Measurements from ENCODE around the gene FCN1.
"Not testable (repeated sequence)": the region's sequence is repeated elsewhere in the genome, so short reads cannot be mapped to it uniquely, and the experiment has no call there.

FCN1 gene

DNA sequence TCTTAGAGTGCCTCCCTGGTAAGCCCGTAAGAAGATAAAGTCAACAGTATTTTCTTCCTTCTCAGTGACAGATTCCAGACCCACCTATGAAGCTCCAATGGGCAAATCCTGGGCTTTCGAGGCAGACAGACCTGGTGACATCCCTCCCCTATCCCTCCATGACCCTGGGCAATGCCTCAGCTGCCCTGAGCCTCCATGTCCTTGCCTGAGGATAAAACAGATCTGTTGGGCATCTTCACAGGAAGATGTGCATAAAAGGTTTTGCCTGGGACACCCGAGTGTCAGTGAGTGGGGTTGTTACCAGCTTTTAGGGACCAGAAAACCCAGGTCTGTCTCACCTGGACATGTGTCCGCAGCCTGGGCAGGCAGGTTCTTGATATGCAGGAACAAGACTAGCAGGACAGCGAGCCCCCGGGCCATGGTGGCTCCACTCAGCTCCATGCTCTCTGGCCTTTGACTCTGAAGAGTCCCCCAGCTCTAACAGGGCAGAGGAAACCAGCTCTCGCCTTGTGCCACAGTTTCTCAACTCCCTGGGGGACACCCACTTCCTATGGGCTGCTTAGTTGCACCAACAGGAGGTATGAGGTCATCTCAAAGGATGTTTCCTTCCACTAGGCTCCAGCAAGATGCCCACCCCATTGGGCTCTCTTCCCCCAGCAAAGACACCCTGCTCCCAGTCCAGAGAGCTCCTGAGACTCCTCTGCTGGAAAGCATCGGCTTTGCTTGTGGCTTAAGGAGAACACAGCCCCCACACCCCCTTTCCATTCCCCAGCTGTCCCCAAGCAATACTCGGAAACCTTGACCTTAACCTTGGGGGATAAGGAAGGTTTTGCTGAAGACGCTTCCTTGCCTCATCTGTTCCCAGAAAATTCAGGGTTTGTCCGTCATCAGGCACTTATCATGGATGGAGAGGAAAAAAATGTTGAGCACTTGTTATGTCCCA lies at the start of gene FCN1:
FCN1 (minus strand) TSS at position 482 of the 943 bp plus-strand sequence; CDS start at position 441, 41 bp downstream.
- no peak for DNase-seq

DNA sequence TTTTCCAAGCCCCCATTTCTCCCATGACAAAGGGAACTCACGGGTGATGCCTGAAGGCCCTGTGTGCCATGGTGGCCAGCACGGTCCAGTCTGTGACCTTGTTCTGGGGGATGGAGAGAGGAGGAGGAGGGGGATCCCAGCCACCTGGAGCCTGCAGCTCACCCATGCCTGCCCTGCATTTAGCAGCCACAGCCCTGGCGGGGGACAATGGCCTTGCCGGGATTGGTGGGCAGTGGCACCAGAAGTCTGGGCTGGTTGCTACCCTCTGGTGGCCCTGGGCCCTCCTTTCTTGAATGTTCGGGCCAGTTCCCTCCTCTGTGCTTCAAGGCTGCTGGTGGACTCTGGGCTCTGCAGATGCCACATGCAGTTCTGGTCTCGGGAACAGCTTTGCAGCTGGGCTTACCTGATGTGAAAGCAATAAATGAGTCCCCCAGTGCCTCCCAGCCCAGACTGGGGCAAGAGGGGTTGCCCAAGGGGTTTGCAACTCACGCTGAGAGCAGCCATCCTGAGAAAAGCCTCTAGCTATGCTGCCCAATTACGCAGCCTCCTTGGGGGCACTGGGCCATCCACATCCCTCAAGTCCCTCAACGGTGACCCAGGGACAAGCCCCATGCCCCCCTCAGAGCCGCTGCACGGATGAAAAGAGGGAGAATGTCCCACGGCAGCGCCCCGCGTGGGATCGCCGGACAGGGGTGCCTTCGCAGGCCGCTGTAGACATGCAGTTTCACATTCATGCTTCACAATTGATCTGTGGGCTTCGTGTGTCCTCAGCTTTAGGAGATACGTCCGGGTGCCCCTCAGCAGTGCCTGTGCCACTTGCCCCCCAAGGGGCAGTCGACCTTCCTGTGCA lies 49.2 kb upstream of the FCN1 start:
- DNase-seq, result no peak

DNA sequence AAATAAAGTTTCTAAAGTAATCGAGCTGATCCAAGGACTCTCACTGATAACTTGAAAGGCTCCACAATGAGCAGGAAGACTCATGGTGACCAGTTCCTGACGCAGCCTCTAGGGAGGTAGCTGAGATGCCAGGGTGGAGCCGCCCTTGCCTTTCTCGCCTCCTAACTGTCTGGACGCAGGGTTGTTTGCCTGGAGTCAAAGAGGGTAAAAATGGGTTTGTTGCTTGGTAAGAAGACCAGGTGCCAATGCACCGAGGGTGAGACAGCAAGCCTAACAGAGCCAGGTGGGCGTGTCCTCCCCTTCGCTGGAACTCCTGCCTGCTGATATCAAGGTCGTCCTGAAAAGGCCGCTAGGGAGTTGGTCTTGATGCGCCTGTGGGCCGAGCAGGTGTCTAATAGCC lies 48.6 kb upstream of the FCN1 start:
- DNase-seq, result no peak

DNA sequence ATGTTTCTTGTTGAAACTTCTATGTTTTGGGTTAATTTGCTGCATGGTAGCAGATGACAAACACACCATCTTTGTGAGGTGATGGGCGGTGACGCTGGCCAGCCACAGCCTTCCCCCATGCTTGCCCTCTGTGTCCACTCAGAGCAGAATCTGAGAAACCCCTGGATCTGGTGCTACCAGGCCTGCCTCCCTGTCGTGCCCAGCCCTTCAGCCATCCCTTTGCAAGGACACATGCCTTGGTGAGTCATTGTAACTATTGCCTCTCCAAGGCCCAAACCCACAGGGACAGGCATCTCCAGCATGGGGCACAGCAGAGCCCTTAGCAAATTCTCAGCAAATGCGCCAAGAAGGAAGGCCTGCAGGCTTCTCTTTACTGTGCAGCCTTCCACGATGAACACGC lies 48.1 kb upstream of the FCN1 start:
- DNase-seq, result no peak

DNA sequence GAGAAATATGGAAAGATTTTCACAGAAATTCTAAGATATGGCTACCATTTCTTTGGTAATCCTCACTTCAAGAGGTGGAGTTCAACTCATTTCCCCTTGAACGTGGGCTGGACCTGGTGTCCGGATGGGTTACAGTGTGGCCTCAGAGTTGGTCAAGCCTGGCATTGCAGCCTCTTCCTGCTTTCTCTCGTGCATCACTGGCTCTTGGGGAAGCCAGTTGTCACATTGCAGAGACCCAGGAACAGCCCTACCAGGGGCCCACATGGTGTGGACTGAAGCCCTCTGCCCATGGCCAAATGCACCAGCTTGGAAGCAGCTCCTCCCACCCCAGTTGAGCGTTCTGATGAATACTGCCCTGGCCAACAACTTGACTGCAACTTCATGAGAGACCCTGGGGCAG lies 47.7 kb upstream of the FCN1 start:
- DNase-seq, result no peak

DNA sequence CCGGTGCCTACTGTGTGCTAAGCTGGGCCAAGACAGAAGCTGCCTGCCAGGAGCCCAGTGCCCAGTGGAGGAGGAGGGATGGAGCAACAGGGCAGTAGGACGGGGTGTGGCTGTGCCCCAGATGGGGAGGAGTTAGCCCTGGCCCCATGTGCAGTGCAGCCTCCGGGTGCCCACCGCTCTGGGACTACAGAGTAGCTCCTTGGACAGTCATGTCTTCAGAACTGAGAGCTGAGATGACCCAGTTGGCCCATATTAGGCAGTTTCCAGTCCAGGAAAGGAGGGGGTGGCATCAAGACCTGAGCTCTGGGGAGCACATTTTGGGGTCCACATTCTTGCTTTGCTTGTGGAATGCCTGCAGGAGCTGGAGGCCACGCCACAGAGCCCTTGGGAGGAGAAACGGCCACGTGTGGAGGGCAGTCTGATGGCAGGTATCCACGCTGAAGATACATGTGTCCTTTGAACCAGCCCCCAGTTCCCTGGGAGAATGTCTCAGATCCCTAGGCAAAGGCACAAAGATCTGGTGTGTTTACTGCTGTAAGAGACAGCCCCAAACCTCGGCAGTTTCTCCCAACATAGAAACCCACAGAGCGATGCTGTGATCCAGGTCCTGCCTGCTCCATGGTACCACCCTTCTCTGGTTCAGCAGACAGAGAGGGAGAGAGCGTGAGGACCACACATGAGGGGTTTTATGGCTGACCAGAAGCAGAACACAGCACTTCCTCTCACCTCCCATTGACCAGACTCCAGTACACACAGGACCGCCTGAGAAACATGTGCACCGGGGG lies 46.8 kb upstream of the FCN1 start:
- DNase-seq, result no peak

DNA sequence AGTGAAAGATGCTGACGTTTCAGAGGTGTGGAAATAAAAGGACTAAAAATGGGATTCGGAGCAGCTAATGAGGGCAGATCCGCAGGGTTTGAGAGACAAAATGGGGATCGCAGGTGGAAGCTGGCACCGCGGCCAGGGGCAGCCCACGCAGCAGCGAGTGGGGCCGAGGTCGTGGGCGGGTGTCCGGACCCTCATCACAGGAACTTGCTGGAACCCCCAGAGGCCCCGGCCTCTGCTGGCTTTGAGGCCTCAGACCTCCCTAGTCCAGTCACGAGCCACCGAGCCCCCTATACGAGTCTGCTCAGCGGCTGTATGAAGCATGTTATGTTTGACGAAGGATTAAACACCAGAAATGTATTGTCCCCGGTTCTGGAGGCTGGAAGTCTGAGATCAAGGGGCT lies 45.8 kb upstream of the FCN1 start:
- no peak for DNase-seq

DNA sequence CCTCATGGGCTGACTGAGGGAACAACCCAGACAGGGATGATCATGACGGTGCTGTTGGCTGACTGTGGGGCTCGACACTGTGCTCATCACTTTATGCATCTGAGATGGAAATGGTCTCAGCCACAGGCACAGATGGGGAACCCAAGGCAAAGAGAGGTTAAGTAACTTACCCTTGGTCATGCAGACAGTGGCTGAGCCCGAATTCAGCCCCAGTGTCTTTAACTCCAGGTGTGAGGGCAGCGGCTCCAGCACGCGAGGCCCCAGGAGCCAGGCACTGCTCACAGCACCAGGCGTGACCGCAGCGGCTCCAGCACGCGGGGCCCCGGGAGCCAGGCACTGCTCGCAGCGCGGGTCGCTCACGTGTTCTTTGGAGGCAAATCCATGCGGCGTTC lies 45.3 kb upstream of the FCN1 start:
- DNase-seq, result no peak

DNA sequence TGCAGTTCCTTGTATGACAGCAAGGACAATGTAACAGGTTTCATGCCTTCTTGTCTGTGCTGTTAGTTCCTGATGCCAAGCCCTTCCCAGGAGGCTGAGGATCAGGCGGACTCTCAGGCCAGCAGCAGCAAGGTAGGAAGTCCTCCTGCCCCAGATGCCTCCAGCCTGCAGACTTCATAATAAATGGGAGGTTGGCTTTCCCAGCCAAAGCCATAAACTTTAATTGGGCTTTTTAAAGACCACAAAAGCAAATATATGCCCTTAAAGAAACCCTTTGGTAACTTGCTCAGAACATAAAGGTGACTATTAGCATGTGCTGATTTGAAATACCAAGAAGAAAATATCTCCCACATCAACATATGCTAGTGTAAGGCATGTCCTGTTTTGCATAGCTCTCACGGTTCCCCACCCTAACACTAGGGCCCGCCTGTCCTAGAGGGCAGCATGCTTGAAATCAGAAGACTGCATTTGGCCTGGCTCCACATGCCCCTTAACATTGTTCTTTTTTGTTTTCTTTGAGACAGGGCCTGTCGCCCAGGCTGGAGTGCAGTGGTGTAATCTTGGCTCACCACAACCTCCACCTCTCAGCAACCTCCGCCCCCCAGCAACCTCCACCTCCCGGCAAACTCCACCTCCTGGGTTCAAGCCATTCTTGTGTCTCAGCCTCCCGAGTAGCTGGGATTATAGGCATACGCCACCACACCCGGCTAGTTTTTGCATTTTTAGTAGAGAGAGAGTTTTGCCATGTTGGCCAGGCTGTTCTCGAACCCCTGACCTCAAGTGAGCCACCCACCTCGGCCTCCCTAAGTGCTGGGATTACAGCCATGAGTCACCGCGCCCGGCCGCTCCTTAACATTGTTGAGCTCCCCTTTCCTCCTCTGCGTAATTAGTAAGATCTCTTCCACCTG lies 44.6 kb upstream of the FCN1 start:
- DNase-seq, result no peak

DNA sequence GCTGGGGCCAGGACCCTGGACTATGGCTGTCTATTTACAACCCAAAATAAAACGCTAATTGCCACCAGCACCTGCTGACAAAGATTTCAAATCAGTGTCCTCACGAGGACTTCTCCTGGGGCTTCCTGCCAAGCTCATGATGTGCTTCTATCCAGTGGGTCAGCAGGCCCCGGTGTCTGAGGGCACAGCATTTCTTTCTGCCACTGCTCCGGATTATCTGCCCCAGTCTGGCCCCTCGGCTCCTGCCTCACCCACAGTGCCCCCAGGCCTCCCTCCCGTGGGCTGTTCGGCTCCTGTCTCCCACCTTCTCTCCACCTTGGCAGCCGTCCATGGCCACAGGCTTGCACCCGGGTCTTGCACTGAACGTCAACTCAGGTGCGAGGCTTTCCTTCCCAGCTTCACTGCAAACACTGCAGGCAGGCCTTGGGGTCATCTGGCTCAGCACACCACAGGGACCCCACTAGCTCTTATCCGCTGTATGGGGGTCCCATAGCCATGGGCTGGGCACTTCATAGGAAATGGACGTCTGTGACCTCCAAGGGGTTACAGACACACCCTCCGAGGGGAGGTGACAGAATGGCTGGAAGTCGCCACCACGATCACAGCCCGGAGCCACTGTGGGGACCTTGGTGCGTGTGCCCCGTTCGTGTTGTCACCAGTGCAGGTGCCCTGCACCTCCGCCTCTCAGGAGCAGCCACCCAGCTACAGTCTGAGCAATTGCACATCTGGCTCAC lies 43.8 kb upstream of the FCN1 start:
- no peak for DNase-seq

DNA sequence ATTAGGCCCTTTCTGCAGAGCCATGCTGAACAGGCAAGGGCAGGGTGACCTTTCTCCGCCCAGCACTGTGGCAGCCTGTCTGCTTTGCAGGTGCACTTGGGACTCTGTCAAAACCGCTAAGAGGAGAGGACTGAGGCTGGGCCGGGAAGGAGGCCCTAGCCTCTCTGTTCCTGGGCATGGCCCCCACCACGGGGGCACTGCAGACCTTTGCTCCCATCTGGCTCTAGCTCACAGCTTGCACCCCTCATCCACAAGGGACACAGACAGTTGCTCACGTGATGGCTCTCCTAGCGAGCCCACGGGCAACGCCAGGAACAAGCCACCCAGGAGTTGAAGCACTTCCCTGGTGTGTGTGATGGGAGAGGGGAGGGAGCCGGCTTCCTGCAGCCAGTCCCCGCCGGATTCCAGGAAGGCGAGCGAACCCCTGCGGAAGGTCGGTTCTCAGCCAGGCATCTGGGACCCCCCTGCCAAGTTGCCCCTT lies 43.0 kb upstream of the FCN1 start:
- DNase-seq, result no peak

DNA sequence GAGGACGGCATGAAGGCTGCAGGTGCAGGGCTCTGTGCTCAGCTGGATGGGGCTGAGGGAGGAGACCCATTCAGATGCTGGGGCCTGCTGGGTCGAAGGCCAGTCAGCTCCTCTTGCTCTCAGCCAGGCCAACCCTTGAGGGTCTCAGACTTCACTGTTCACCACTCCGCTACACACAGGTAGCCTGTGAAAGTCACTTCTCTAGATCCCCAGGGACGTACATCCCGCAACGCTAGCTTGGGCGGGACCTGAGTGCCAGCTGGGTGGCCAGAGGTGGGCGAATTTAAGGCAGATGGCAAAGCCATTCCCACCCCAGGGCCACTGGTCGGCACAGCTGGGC lies 42.2 kb upstream of the FCN1 start:
- DNase-seq, result no peak

DNA sequence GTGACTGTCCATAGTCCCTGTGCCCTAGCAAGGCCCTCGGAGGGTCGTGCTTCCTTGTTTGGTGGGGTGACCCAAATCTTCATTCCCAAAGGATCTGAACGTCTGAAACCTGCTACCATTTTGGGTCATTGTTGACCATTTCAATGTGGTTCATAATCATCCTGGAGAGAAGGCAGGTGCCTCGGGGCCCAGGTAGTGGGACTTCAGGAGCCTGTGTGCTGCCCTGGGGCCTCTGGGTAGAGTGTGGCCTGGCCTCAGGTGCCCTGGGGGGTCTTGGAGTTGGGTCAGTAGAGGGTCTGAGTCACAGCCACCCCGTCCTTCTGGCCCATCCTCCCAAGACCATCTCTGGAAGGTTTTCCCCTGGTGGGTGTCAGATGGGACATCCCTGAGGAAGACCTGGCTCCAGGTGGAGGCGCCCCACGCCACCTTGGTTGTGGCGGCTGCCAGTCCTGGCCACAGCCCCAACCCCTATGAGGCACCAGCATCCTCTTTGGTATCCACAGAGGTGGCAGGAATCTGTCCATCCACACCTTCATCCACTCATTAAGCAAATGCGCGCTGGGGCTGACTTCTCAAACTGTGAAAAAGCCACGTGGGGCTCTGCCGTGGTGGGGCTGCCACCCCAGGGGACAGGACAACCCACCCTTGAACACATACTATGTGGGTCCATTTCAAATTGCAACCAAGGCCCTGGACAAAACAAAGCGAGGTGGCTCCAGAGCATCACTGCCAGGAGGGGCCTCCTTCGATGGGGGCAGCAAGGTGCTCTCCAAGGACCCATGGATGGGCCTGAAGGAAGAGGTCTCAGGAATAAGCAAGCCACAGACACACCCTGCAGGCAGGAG lies 41.6 kb upstream of the FCN1 start:
- DNase-seq, result no peak

DNA sequence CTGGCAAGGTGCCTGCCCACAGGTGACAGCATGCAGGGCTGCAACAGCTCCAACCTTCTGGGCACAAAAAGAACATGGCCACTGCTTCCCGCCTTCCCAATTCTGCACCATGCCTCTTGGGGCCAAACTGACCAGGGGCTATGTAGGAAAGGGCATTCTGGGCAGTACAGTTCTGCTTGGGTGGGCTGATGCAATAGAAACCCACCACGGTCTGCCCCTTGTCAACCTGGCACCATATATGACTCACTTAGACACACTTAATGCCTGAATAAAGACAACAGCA lies 40.2 kb upstream of the FCN1 start:
- DNase-seq, result no peak

DNA sequence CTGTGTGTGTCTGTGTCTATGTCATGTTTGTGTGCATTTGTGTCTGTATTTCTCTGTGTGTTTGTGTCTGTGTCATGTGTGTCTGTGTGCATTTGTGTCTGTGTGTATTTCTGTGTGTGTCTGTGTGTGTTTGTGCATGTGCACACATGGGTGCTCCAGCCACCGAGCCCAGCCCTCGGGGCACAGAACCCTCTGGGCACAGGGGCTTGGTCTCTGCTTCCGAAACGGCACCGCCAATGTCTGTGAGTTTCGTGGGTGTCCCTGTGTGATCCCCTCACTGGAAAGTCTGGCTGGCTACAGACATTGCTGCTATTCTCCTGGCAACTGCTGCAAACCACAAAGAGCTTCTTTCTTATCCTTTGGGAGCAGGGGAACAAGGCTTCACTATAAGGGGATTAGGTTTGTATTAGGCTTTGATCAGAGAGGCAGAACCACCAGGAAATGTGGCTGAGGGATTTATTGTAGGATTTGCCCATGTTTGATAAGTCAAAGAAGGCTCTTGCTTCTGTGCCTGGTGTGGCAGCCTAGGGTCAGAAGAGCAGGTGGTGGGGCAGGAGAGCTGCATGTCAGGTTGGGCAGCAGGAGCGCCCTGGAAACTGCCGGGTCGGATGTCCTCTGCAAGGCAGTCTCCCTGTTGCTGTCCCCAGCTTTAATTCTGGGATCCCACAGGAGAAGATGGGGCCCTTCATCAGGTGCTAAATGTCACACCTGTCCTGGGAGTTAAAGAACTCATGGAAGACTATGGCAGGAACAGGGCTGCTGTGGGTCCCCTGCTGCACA lies 39.6 kb upstream of the FCN1 start:
- no peak for DNase-seq

DNA sequence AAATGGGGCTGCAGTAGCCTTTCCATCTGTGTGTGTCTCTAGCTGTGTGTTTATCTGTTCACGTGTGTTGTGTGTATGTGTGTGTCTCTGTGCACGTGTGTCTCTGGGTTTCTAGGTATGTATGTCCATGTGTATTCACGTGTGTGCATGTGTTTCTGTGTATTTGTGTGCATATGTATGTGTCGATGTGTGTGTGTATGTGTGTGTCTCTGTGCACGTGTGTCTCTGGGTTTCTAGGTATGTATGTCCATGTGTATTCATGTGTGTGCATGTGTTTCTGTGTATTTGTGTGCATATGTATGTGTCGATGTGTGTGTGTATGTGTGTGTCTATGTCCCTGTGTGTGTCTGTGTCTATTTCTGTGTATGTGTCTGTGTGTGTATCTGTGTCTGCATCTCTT lies 38.7 kb upstream of the FCN1 start:
- not testable (repeated sequence) for DNase-seq

DNA sequence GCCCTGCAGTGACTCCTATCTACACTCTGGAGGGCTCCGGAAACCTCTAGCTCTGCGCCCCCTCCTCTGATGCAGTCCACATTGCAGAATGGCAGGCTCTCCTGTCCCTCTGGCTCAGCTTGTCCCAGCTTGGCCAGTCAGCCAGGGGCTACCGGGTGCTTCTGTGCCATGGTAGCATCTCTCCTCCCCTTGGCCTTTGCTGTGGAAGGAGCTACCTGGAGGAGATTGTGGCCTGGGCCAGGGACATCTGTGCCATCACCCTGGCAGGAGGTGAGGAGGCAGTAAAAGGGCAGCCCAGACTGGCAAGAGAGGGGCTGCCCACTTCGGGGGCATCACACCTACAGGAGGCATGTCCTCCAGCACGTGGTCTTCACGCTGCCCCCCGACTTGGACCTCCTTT lies 38.1 kb upstream of the FCN1 start:
- DNase-seq, result no peak

DNA sequence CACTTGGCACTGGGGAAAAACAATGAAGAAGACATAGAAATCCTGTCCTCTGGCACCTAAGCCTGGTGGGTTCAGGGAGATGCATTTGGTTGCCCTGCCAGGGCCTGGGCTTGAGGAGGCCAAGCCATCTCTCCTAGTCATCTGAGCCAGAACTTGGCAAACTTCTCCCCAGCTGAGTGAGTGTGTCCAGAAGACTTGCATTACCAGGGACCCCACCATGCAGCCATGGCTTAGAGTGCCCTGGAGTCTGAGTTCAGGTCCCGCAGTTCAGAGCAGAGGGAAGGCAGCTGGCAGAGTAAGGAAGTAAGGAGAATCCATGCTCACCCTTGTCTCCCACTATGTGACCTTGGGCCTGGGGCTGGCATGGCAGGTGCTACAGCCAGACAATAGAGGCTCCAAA lies 37.4 kb upstream of the FCN1 start:
- DNase-seq, result no peak

DNA sequence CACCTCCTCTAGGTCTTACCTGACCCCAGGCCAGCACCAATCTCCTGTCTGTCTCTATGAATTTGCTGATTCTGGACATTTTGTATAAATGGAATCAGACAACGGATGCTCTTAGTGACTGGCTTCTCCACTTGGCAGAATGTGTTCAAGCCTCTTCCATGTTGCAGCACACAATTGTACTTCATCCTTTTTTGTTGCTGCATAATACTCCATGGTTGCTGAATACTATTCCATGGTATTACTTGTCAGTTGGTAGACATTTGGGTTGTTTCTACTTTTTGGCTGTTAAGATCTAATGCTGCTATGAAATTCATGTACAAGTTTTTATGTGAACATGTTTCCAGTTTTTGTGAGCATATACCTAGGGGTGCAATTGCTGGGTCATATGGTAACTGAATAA lies 34.3 kb upstream of the FCN1 start:
- no peak for DNase-seq

DNA sequence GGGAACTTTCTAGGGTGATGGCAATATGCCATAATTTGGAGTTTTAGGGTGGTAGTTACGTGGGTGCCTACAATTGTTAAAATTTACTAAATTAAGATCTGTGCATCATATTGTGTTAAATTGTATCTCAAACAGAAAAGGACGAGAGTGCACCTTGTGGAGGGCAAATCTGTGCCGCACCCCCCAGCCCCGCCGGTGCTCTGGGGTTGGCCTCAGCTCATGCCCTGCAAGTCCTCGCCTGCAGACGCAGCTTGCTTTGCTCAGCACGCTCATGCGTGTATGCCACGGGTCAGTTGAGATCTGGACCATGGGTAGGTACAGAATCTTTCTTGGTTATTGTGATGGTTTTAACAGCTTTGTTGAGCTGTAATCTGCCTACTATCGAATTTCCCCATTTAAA lies 33.7 kb upstream of the FCN1 start:
- DNase-seq, result no peak

Data from GDM1 (cell line).